ENCODE results near the gene PRKCB.

The PRKCB gene

DNA sequence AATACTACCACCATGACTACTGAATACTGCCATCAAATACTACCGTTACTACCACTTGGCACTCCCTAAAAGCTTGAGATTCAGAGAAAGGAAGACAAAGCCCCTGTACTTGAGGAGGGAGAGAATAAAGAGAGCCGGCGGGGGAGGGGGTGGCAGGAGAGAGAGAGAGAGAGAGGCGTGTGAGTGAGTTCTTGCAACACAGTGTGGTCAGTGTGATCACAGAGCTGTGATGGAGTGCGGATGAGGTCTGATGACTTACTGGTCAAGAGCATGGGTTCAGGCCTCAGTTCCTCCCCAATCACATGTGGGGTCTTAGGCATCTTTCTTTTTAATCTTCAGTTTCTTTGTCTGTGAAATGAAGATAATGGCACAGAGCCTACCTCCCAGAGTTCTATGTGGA lies 19.2 kb downstream of the PRKCB start:
- Histone ChIP-seq H3K4me2 (ENCODE audit: low read depth, low read length, poor library complexity, severe bottlenecking) (no peak overlapping the region), H2AFZ (ENCODE audit: low read depth, low read length, severe bottlenecking) (no peak overlapping the region), H3K79me2 (ENCODE audit: insufficient read depth, low read length) (no peaks in the 10 kb centered on the region), H3K27me3 (ENCODE audit: low read length) (no peaks in the 10 kb centered on the region), H3F3A (ENCODE audit: insufficient read depth) (no peaks in the 10 kb centered on the region), H3K36me3 (ENCODE audit: low read length) (0 out of 2 replicates have a peak, but pooled peaks cover 3% of the 10 kb centered on the region), H3K9ac (ENCODE audit: low read length) (no peak overlapping the region), H4K20me1 (ENCODE audit: low read depth, low read length) (no peaks in the 10 kb centered on the region), H3K4me3 (ENCODE audit: insufficient read depth, low read length, poor library complexity, severe bottlenecking) (no peak overlapping the region), H3K9me3 (ENCODE audit: insufficient read depth, low read length) (no peaks in the 10 kb centered on the region), H3K27ac (ENCODE audit: low read depth, low read length) (no peak overlapping the region), H3K9me2 (replicated peaks; ENCODE audit: insufficient read depth, low read length) (no peaks in the 10 kb centered on the region)
- no peak for TF ChIP-seq EZH2phosphoT487 (conservative IDR thresholded peaks at IDR 0.05; ENCODE audit: low read length)
- TF ChIP-seq, protein P1, sequence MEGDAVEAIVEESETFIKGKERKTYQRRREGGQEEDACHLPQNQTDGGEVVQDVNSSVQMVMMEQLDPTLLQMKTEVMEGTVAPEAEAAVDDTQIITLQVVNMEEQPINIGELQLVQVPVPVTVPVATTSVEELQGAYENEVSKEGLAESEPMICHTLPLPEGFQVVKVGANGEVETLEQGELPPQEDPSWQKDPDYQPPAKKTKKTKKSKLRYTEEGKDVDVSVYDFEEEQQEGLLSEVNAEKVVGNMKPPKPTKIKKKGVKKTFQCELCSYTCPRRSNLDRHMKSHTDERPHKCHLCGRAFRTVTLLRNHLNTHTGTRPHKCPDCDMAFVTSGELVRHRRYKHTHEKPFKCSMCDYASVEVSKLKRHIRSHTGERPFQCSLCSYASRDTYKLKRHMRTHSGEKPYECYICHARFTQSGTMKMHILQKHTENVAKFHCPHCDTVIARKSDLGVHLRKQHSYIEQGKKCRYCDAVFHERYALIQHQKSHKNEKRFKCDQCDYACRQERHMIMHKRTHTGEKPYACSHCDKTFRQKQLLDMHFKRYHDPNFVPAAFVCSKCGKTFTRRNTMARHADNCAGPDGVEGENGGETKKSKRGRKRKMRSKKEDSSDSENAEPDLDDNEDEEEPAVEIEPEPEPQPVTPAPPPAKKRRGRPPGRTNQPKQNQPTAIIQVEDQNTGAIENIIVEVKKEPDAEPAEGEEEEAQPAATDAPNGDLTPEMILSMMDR (IDR thresholded peaks at IDR 0.05; ENCODE audit: insufficient read depth, low read length, poor library complexity, severe bottlenecking) = no peak

DNA sequence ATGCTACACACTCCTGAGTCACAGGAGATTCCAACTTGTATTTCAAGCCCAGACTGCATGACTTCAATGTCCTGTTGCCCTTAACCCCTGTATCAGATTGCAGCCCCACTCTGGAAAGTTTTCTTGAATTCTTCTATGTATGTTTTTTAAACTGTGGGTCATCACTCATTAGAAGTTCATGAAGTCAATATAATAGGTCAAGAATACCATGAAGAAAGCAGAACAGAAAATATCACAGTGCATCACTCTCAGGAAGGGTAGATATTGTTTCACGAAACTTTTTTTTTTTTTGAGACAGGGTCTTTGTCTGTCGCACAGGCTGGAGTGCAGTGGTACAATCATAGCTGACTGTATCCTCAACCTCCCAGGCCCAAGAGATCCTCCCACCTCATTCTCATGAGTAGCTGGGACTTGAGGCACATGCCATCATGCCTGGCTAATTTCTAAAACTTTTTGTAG lies 20.5 kb downstream of the PRKCB start:
- Histone ChIP-seq H3K36me3 (ENCODE audit: low read length) (0 out of 2 replicates have a peak, but pooled peaks cover 2% of the 10 kb centered on the region), H3K27me3 (ENCODE audit: low read length) (no peaks in the 10 kb centered on the region), H3K9me2 (replicated peaks; ENCODE audit: insufficient read depth, low read length) (no peaks in the 10 kb centered on the region), H3K4me3 (ENCODE audit: insufficient read depth, low read length, poor library complexity, severe bottlenecking) (no peak overlapping the region), H3K27ac (ENCODE audit: low read depth, low read length) (no peak overlapping the region), H3K9ac (ENCODE audit: low read length) (no peak overlapping the region), H3K79me2 (ENCODE audit: insufficient read depth, low read length) (no peaks in the 10 kb centered on the region), H2AFZ (ENCODE audit: low read depth, low read length, severe bottlenecking) (no peak overlapping the region), H3F3A (ENCODE audit: insufficient read depth) (no peaks in the 10 kb centered on the region), H3K4me2 (ENCODE audit: low read depth, low read length, poor library complexity, severe bottlenecking) (no peak overlapping the region), H3K9me3 (ENCODE audit: insufficient read depth, low read length) (no peaks in the 10 kb centered on the region), H4K20me1 (ENCODE audit: low read depth, low read length) (no peaks in the 10 kb centered on the region)
- TF ChIP-seq, protein P1 (IDR thresholded peaks at IDR 0.05; ENCODE audit: insufficient read depth, low read length, poor library complexity, severe bottlenecking) = no peak
- TF ChIP-seq EZH2phosphoT487 (conservative IDR thresholded peaks at IDR 0.05; ENCODE audit: low read length) = no peak

DNA sequence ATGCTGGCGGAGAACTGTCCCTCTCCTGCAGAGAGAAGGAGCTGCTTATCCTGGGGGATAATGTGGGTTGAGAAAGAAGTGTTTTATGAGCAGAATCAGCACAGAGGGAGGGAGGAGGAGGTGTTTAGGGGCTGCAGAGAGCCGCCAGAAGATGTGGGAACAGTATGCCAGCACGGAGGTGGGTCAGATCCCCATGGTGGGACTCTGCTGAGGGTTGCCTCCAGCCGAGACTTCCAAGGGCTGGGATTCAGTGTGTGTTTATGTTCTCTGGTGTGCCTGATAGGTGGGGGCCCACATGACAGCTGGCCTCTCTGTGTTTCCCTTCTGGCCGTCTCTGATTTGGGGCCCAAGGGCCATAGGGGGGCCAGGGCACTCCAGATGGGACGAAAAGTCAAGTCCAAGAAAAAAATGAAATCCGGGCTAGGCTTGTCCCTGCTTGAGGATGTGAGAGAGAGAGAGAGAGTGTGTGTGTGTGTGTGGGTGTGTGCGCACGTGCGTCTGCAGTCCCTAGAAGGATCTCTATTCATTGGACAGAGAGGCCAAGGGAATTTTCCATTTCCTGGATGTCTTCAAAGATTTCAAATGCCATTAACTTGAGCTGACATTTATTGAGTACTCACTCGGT lies 21.6 kb downstream of the PRKCB start:
- Histone ChIP-seq H3K9ac (ENCODE audit: low read length) (no peak overlapping the region), H3K27ac (ENCODE audit: low read depth, low read length) (no peak overlapping the region), H3K79me2 (ENCODE audit: insufficient read depth, low read length) (no peaks in the 10 kb centered on the region), H2AFZ (ENCODE audit: low read depth, low read length, severe bottlenecking) (no peak overlapping the region), H4K20me1 (ENCODE audit: low read depth, low read length) (no peaks in the 10 kb centered on the region), H3K4me3 (ENCODE audit: insufficient read depth, low read length, poor library complexity, severe bottlenecking) (no peak overlapping the region), H3K9me3 (ENCODE audit: insufficient read depth, low read length) (no peaks in the 10 kb centered on the region), H3K9me2 (replicated peaks; ENCODE audit: insufficient read depth, low read length) (no peaks in the 10 kb centered on the region), H3K4me2 (ENCODE audit: low read depth, low read length, poor library complexity, severe bottlenecking) (no peak overlapping the region), H3F3A (ENCODE audit: insufficient read depth) (no peaks in the 10 kb centered on the region), H3K27me3 (ENCODE audit: low read length) (no peaks in the 10 kb centered on the region), H3K36me3 (ENCODE audit: low read length) (no peaks in the 10 kb centered on the region)
- TF ChIP-seq, protein P1 (IDR thresholded peaks at IDR 0.05; ENCODE audit: insufficient read depth, low read length, poor library complexity, severe bottlenecking) = no peak
- no peak for TF ChIP-seq EZH2phosphoT487 (conservative IDR thresholded peaks at IDR 0.05; ENCODE audit: low read length)

Measured in SU-DHL-6 (cell line).